ENCODE results near the gene PAM16. TPM values are rescaled to one million over a fixed set of nuclear protein-coding genes. Genes with fewer than 3 reads are reported as not detected.

Gene PAM16
- total RNA-seq, 1 donor from 2014 or later, result 58.6 TPM

DNA sequence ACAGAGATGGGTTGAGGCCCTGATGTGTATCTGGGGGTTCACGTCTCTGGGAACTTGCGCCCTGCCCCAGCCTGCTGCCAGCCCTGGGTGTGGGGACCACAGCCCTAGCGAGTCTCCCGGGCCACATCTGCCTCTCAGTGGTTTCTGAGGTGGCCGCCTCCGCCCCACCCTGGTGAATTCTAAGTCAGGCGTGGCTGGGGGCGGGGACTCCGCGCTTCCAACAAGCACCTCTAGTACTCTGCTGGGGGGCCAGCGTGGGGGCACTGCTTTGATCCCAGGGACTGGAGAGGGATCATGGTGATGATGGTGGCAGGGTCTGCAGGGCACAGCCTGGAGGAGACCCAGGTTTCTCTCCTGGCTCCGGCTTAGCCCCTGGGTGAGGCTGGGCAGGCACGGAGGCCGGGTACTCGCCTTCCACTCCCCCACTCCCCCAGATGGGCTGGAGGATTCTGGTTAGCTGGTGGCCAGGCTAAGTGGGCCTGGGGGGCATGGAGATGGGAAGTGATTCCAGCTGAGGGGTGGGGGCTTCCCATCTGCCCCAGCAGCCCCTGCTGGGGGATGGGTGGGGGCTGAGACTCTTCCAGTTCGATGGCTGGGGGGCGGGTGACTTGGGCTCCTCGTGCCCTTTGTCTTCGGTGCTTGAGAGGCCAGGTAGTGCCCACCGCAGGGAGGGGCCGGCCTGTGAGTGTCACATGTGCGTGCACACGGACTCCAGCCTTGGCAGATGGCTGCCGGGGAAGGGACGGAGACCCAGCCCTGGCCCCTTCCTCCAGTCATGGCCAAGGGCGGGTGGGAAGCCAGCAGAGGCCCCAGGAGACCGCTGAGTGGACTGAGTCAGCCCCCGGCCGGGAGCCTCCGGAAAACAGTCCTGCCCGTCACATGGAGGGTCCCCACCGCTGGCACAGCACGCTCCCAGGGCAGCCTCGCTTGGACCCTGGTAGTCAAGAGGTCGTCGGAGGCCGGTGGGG lies 31.4 kb downstream of the PAM16 start:
- DNase-seq (ENCODE audit: low spot score), result peak; percentile 46

DNA sequence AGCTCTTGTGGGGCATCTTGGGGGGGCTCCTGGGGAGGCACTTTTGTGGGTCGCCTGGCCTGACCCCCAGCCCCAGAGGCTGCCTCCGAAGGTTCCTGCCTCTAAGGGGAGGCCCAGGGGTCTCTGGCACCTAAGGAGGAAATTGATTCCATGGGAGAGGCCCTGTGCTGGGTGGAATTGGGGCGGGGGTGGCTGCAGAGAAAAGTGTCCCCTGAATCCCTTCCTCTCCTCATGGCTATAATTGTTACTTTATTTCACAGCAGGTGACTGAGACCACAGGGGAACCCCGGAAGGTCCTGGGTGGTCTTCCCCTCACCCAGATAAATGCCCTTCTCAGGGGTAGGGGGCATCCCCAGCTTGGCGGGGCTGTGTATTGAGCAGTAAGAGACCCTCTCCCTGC lies 32.2 kb downstream of the PAM16 start:
- DNase-seq (ENCODE audit: low spot score), result no peak

DNA sequence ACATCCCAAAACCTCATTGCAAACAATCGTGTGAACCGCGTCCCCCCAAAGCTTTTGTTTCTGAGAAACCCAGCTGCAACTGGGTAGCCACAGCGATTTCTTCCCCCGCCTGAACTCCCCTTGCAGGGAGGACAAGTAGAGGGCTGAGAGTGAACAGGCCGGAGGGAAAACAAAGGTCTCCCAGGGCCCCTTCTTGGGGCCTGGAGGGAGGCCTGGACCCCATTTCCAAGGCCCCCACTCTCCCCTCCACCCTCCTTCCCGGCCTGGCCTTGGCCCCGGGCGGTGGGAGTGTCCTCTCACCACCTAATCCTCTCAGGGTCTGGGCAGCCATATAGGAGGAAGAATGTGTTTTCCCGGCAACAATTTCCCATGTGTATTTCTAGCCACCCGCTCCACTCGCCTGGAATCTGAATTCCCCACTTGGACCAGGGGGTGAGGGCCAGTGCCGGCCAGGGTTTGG lies 32.6 kb downstream of the PAM16 start:
- peak; percentile 46 for DNase-seq (ENCODE audit: low spot score)

DNA sequence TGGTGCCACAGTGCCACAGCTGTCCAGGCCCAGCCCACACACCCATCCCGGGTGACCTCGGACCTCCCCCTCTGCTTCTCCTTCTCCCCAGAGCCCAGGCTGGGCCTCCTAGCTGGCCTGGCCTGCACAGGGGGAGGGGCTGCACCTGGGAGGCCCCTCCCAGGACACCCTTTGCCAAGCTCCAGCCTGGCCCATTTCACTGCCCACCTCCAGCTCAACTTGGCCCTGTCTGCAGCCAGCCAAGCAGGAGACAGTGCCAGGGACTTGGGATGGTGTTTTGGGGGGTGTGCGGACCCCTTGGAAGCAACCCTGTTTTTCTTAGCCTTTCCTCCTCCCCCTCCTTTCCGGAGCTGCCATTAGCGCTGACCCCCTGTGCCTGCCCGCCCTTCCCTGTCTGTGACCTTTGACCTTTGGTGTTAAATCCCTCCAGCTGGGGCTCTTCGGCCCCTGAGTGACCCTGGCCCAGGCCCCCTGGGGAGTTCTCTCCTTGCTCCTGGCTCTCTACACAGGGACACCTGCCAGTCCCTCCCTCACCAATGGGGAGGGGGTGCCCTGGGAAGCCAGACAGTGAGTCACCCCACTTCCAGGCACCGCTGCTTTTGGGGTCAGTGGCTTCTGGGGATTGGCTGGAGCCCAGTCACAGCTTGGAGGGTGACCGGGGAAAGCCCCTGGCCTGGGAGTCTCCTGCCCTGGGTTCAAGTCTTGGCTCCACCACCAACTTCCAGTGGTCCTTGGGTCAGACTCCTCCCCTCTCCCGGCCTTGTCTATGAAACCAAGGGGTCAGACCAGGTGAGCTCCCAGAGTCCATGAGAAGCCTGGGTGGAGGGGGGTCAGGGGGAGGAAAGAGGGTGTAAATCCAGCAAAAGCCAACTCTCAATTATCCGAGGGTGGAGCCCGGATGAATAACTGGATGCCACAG lies 33.3 kb downstream of the PAM16 start:
- peak; percentile 54 for DNase-seq (ENCODE audit: low spot score)

DNA sequence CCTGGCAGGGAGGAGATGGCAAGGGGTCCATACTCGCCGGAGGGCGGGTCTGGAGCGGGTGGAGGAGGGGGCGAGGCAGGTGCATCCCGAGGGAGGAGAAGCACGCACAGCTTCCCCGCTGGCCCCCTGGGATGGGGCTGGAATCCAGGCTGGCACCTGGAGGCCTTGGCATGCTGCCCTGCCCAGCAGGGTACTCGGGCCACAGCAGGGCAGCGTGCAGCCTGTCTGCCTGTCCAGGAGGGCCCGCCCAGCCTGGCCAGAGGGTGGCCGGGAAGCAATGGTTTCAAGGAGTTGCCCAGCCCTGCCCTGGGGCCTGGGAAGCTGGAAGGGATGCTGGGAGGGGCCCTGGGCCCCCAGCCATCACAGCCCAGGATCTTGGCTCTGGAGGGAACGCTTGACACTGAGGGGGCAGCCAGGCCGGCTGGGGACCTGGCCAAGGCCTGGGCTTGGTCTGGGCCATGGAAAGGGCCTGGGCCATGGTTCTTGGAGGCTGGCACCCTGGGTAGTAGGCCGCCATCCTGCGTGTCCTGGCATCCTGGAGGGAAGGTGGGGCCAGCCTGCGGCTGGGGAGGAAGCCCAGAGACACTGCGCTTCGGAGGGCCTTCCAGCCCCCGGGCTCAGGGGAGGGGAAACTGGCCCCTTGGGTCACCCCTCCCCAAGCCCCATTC lies 34.1 kb downstream of the PAM16 start:
- DNase-seq (ENCODE audit: low spot score), result peak; percentile 57

DNA sequence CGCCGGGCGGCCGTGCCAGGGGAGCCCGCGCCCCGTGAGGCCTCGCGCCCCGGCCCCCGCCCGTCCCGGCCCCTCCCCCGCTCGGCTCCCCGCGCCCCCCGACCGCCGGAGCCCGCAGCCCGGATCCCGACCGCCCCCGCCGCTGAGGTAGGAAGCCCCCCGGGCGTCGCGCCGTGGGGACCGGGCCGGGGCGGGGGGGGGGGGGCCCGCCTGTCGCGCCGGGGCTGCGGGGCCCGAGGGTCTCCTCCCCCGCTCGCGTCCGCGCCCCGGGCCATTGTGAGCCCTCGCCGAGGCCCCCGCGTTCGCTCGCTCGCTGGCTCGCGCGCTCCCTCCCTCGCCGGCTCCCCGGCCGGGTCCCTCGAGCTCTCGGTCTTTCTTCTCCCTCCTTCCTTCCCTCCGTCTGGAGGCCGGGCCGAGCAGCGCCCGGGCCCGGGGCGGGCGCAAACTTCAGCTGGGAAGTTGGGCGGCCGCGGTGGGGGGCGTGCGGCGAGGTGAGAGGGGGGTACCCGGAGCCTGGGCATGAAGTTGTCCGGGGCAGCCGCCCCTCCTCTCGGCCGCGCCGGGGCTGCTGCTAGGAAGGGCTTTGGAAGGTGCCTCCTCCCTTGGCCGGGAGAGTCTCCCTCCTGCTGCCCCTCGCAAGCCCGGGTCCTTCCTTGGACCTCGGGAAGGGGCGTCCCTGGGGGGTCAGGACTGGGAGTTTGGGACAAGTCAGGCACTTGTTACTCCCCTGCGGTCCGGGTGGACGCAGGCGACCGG lies 34.8 kb downstream of the PAM16 start:
- peak; percentile 44 for DNase-seq (ENCODE audit: low spot score)

DNA sequence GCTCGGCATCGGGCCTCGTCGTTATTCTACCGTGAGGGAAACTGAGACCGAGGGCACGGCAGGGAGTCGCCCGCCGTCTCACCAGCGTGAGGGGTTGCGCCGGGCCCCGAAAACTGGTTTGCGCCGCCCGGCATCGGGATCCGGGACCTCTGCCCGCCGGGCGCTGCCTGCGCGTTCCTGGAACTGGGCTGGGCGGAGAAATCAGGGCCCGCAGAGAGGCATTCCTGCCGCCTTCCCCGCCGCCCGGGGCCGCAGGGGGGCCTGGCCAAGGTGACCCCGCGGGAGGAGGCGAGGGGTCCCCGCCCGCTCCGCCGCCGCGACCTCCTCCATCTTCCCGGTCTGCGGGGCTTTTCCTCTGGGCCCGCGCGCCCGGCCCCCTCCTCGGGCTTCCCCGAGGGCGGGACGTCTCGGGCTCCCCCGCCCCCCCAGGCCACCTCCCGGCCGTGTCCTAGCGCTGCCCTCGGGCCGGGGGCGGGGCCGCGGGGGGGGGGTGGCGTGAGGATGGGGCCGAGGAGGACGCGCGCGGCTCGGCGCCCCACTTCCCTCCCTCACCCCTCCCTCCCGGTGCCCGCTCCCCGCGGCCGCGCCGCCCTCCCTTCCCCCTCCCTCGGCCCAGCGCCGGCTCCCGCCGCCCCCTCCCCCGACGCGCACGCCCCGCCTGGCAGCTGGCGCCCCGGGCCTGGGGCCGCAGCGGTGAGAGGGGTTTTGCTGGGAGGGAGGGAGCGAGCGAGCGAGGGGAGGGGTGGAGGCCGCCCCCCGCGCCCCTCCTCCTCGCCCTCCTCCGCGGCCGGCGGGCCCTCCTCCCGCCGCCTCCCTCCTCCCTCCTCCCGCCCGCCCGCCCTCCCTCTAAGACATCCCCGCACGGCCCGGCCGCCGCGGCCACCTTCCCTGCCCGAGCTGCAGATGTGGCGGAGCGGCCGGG lies 35.7 kb downstream of the PAM16 start, which contains the start of gene GLIS2:
GLIS2 (plus strand) TSS at position 882 of the 922 bp plus-strand sequence. CDS start 16,214 bp downstream, outside the sequence.
- peak; percentile 74 for DNase-seq (ENCODE audit: low spot score)

GRCh38 chr16:4314532-4315185 lies 36.5 kb downstream of the PAM16 start:
- DNase-seq (ENCODE audit: low spot score), result no peak

DNA sequence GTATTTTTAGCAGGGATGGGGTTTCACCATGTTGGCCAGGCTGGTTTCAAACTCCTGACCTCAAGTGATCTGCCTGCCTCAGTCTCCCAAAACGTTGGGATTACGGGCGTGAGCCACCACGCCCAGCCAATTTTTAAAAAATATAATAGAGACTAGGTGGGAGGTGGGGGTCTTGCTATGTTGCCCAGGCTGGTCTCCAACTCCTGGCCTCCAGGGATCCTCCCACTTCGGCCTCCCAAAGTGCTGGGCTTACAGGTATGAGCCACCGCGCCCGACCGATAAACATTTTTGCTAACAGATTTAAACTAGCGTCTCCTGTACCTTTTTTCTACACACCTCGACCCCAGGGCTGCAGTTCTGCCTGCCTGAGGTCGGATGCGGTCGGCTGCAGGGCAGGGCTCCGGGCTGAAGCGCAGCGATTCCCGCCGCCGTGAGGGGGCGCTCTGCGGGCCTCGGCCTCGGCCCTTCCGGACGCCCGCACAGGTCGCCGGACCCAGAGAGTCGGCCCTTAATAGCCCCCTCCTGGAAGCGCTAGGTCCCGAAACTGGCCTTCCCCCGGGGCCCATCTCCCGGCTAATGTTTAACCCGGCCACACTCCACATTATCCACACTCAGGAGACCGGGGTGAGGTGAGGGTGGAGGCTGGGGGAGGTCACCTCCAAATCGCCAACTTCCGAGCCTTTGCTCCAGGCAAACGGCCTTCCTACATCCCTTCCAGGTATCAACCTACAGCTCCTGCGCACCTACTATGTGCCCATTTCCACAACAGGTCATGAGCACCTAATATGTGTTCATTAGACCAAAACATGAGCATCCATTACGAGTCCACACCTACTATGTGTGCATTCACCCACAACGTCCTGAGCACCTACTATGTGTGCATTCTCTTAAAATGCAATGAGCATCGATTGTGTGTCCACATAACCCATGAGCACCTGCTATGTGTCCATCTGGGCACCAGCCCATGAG lies 37.3 kb downstream of the PAM16 start:
- DNase-seq (ENCODE audit: low spot score), result peak; percentile 48

DNA sequence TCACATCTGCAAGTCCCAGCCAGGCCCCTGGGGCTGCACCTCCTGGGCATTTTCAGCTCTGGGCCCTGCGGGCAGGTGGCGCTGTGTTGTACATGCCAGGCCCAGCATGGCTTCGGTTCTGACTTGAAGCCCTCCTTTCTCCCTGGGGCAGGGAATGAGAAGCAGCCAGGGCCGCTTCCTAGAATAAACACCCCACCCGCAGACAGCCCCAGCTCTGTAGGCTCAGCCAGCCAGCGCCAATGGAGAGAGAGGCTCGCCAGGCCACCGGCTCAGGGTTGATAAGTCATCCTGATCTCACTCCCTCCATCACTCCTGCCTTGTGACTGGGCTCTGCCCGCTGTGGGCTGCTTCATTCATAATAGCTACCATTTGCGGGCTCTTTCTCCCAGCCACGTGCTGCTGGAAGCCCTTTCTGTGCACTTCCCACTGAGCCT lies 41.3 kb downstream of the PAM16 start:
- DNase-seq (ENCODE audit: low spot score), result no peak

DNA sequence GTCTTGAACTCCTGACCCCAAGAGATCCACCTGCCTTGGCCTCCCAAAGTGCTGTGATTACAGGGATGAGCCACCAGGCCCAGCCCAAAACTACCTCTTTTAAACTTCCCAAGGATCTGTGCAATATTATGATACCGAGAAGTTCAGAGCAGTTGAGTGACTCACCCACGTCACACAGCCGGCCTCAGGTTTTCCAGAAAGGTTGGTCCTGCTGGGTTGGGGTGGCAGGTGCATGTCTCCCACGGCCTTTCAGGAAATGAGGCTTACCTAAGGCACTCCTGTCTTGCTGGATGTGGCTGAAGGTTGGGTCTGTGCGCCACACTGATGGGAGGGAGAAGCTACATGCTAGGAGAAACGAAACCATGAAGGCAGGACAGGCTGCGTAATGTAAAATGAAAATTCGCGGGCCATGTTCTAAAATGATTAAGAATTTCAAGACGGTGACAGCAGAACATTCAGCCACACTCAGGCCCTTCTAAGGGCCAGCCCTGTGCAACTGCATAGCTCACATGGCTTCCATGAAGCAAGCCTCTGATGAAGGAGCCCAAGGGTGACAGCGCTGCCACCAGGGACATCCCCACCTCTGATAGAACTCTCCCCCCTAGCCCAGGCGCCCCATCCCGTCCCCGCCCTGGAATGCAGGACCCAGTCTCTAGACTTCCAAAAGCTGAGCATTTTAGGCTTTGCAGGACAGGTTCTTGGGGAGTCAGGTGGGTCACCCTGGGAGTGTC lies 41.9 kb downstream of the PAM16 start:
- DNase-seq (ENCODE audit: low spot score), result no peak

GRCh38 chr16:4307215-4308037 lies 43.7 kb downstream of the PAM16 start:
- DNase-seq (ENCODE audit: low spot score), result peak; percentile 94

DNA sequence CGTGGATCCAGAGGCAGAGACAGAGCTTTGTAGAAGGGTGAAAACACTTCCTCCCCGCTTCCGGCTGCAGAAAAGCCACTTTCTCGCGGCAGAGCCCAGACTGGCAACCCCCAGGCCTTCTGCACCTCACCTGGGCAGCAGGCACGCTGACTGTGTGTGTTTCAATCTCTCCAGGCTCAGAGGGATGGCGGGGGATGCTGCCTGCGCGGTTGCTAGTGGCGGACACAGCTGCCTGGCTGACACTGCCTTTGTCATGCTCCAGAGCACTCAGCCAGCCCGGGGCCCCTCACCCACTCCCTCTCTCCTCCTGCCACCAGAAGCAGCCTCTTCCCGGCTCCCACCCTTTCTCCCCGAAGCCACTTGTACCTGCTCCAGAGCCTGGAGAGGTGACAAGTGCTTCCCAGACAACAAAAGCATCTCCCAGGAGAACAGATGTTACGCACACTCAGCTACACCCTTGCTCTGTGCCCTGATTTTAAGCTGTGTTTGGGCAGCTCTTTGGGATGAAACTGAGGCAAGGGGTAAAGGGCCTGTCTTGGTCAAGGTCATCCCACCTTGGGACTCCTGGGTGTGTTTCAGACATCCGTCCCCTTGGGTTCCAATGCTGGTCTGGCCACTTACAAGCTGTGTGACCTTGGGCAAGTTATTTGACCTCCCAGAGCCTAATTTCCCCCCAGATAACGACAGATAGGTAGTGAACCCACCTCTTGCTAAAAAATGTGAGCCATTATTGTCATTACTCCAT lies 44.5 kb downstream of the PAM16 start:
- DNase-seq (ENCODE audit: low spot score), result no peak

GRCh38 chr16:4303973-4304372 lies 47.1 kb downstream of the PAM16 start:
- no peak for DNase-seq (ENCODE audit: low spot score)

GRCh38 chr16:4301968-4302367 lies 49.2 kb downstream of the PAM16 start:
- no peak for DNase-seq (ENCODE audit: low spot score)

DNA sequence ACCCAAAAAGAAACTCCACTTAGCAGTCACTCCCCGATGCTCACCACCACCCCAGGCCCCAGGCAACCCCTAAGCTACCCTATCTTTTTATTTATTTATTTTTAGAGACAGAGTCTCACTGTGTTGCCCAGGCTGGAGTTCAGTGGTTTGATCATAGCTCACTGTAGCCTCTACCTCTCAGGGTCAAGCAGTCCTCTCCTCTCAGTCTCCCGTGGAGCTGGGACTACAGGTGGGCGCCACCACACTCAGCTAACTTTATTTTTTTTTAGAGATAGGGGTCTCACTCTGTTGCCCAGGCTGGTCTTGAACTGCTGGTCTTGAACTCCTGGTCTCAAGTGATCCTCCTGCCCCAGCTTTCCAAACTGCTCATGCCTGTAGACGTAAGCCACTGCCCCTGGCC lies 49.9 kb downstream of the PAM16 start:
- DNase-seq (ENCODE audit: low spot score), result no peak
